NCI-H2107 treated with DMSO at 0.1 percent for 48 hours (cell line): Measurements from ENCODE around the gene UGT1A8.
"Not testable (repeated sequence)": the region's sequence is repeated elsewhere in the genome, so short reads cannot be mapped to it uniquely, and the experiment has no call there.

Experiments used
- DNase-seq: peaks from one replicate; lab custom pipeline; 2025; ENCODE audit not compliant: unreplicated experiment; lab: John Stamatoyannopoulos, UW

The UGT1A8 gene

GRCh38 chr2:233711312-233712008, 94.0 kb downstream of the UGT1A8 start:
- peak; percentile 22 for DNase-seq

- no peak for DNase-seq
Observed at GRCh38 chr2:233712611-233713261, 95.3 kb downstream of the UGT1A8 start, which contains the start of gene UGT1A5. UGT1A5 (plus strand) TSS chr2:233712907; CDS start chr2:233712992, 85 bp downstream.

GRCh38 chr2:233713262-233713615, 95.8 kb downstream of the UGT1A8 start:
- DNase-seq, result no peak

- no peak for DNase-seq
Observed at GRCh38 chr2:233714121-233714520, 96.7 kb downstream of the UGT1A8 start.

GRCh38 chr2:233718552-233718951, 101.1 kb downstream of the UGT1A8 start, which contains the start of gene UGT1A4:
UGT1A4 (plus strand) TSS chr2:233718736; CDS start chr2:233718821, 85 bp downstream.
- DNase-seq, result no peak

GRCh38 chr2:233728723-233729301, 111.4 kb downstream of the UGT1A8 start, which contains the start of gene UGT1A3:
UGT1A3 (plus strand) TSS chr2:233729042; CDS start chr2:233729127, 85 bp downstream.
- DNase-seq, result no peak

- DNase-seq, result not testable (repeated sequence)
Observed at GRCh38 chr2:233736868-233737653, 119.6 kb downstream of the UGT1A8 start.

GRCh38 chr2:233740870-233741269, 123.4 kb downstream of the UGT1A8 start:
- DNase-seq, result no peak

GRCh38 chr2:233743464-233744259, 126.2 kb downstream of the UGT1A8 start:
- no peak for DNase-seq

GRCh38 chr2:233745073-233745755, 127.8 kb downstream of the UGT1A8 start:
- no peak for DNase-seq

GRCh38 chr2:233745838-233746237, 128.4 kb downstream of the UGT1A8 start:
- DNase-seq, result not testable (repeated sequence)

GRCh38 chr2:233746475-233747282, 129.2 kb downstream of the UGT1A8 start:
- no peak for DNase-seq

- DNase-seq, result no peak
Observed at GRCh38 chr2:233747283-233747544, 129.8 kb downstream of the UGT1A8 start.

GRCh38 chr2:233750689-233751088, 133.3 kb downstream of the UGT1A8 start:
- DNase-seq, result not testable (repeated sequence)

- not testable (repeated sequence) for DNase-seq
Observed at GRCh38 chr2:233751212-233752009, 134.0 kb downstream of the UGT1A8 start.

- DNase-seq, result no peak
Observed at GRCh38 chr2:233754872-233755611, 137.6 kb downstream of the UGT1A8 start.

GRCh38 chr2:233756429-233757081, 139.1 kb downstream of the UGT1A8 start:
- DNase-seq, result no peak
